K562 (cell line): Measurements from ENCODE around the gene ACTL10. TPM values are rescaled to one million over a fixed set of nuclear protein-coding genes. Genes with fewer than 3 reads are reported as not detected.

ENCODE experiments used
- ATAC-seq: fragments of 200-7000 bp; cut with Tn5 transposase; 3 replicates; pipeline ENCODE4 v1.9.1; 2020; ENCODE audit warnings: moderate library complexity
- BruUV-seq: library from RNA; stranded (reverse); fragments of 400-500 nt; replicated peaks from 2 replicates; lab custom pipeline; 2021; lab: Mats Ljungman, UMichigan
- CTCF ChIA-PET: fragments of 300-600 bp; formaldehyde crosslinking; extraction: SDS; loops from one replicate; lab custom pipeline; 2021; ENCODE audit warnings: low intra/inter-chr PET ratio; lab: Yijun Ruan, JAX
- POLR2A ChIA-PET: fragments of 300-600, 350-650 bp; sonication (Branson Sonifier 250); formaldehyde crosslinking; extraction: SDS; loops from one replicate; lab custom pipeline; 2021; ENCODE audit warnings: antibody characterized with exemption, inconsistent platforms; lab: Yijun Ruan, JAX
- DNase-seq, 4 experiments: peaks; one replicate each; pipeline versions ENCODE4 v3.0.0 to v3.0.0-alpha.2; 2011 to 2018; ENCODE audit warnings: low spot score in 3 of 4, mixed read lengths in 3 of 4; ENCODE audit errors: extremely low read depth in 1 of 4
- FAIRE-seq: peaks from 2 replicates; lab custom pipeline; 2011; peaks lifted over from hg19 to GRCh38; lab: Jason Lieb, UNC
- H2AFZ ChIP-seq: 2 replicates; pipeline ENCODE4 v1.6.0; 2011; ENCODE audit warnings: low read depth, low read length, control low read depth, inconsistent platforms
- H3K27ac ChIP-seq: fragments of 200-600 bp; 3 replicates; pipeline ENCODE4 v1.8.0; 2011; ENCODE audit warnings: low read depth, mild to moderate bottlenecking, control low read depth, inconsistent platforms, low read length, moderate library complexity, mixed read lengths; ENCODE audit errors: extremely low read depth
- H3K27me3 ChIP-seq, 2 experiments: fragments of 300-600 bp in 1 of 2; 2 replicates in 1 of 2; 3 replicates in 1 of 2; pipeline versions ENCODE4 v1.6.0 to v1.8.0; 2011; ENCODE audit warnings: inconsistent platforms in 2 of 2, low read length in 2 of 2, mild to moderate bottlenecking in 1 of 2, mixed read lengths in 1 of 2, moderate library complexity in 1 of 2; ENCODE audit not compliant: control insufficient read depth in 2 of 2, insufficient read depth in 2 of 2
- H3K36me3 ChIP-seq: fragments of 300-600 bp; 3 replicates; pipeline ENCODE4 v1.8.0; 2011; ENCODE audit warnings: mild to moderate bottlenecking, low read length, inconsistent platforms; ENCODE audit not compliant: control insufficient read depth, insufficient read depth
- H3K4me1 ChIP-seq, 2 experiments: fragments of 200-600 bp in 1 of 2; replicated peaks in 1 of 2; 2 replicates in 1 of 2; 3 replicates in 1 of 2; pipeline versions ENCODE4 v1.5.1 to v1.8.0; 2011; ENCODE audit warnings: inconsistent platforms in 2 of 2, low read length in 2 of 2, mild to moderate bottlenecking in 1 of 2, mixed read lengths in 1 of 2, moderate library complexity in 1 of 2; ENCODE audit not compliant: control insufficient read depth in 2 of 2, insufficient read depth in 2 of 2
- H3K4me2 ChIP-seq: 2 replicates; pipeline ENCODE4 v1.6.1; 2011; ENCODE audit warnings: low read length, control low read depth, inconsistent platforms, mixed read lengths; ENCODE audit not compliant: insufficient read depth
- H3K4me3 ChIP-seq: fragments of 200-600 bp; sonication (generic), shearing (Covaris generic); 2 replicates; pipeline ENCODE4 v1.5.1; 2016; ENCODE audit warnings: control low read depth, inconsistent platforms
- H3K79me2 ChIP-seq: fragments of 200-600 bp; 3 replicates; pipeline ENCODE4 v1.8.0; 2011; ENCODE audit warnings: low read length, inconsistent platforms; ENCODE audit not compliant: control insufficient read depth, insufficient read depth
- H3K9ac ChIP-seq, 2 experiments: 2 replicates each; pipeline versions ENCODE4 v1.6.0 to v1.6.1; 2011; ENCODE audit warnings: low read depth in 2 of 2, low read length in 2 of 2, control low read depth in 1 of 2, inconsistent platforms in 1 of 2, mild to moderate bottlenecking in 1 of 2, mixed read lengths in 1 of 2; ENCODE audit not compliant: insufficient read depth in 1 of 2
- H3K9me1 ChIP-seq: one replicate; pipeline ENCODE4 v1.6.0; 2011; ENCODE audit warnings: inconsistent platforms, mild to moderate bottlenecking, low read length, moderate library complexity; ENCODE audit not compliant: control insufficient read depth, insufficient read depth
- H3K9me3 ChIP-seq: replicated peaks from 2 replicates; pipeline ENCODE4 v1.5.1; 2011; ENCODE audit warnings: low read depth, low read length, inconsistent platforms; ENCODE audit not compliant: control insufficient read depth, insufficient read depth
- H4K20me1 ChIP-seq: replicated peaks from 2 replicates; pipeline ENCODE4 v1.6.1; 2011; ENCODE audit warnings: low read length, inconsistent platforms, mixed read lengths; ENCODE audit not compliant: control insufficient read depth, insufficient read depth
- CEBPG ChIP-seq, 3 experiments: fragments of 200-800 bp in 1 of 3; sonication (Bioruptor generic) in 1 of 3; sonication (generic) in 1 of 3; formaldehyde crosslinking in 1 of 3; IDR thresholded peaks in 2 of 3; conservative IDR thresholded peaks in 1 of 3; 2 replicates each; pipeline versions ENCODE4 v1.6.1 to v1.8.0; 2016 to 2022; ENCODE audit warnings: missing compliant biosample characterization in 2 of 3, missing genetic modification characterization in 2 of 3, mild to moderate bottlenecking in 1 of 3, missing genetic modification reagents in 1 of 3
- EGR1 ChIP-seq: fragments of 450-650 bp; conservative IDR thresholded peaks from 2 replicates; pipeline ENCODE4 v1.6.1; 2017; ENCODE audit warnings: mild to moderate bottlenecking
- HCFC1 ChIP-seq: IDR thresholded peaks from 2 replicates; pipeline ENCODE4 v1.6.1; 2012; ENCODE audit warnings: low read depth, low read length, improper control_type of control experiment
- HDAC2 ChIP-seq: fragments of 450-650 bp; IDR thresholded peaks from 2 replicates; pipeline ENCODE4 v1.6.1; 2016; ENCODE audit warnings: mild to moderate bottlenecking
- MCM2 ChIP-seq: fragments of 450-650 bp; IDR thresholded peaks from 2 replicates; pipeline ENCODE4 v1.6.1; 2017; ENCODE audit warnings: low read depth, mild to moderate bottlenecking
- NR2C2 ChIP-seq, 2 experiments: fragments of 200-800 bp in 1 of 2; sonication (Bioruptor generic) in 1 of 2; sonication (generic) in 1 of 2; formaldehyde crosslinking in 1 of 2; IDR thresholded peaks; 2 replicates each; pipeline versions ENCODE4 v1.6.1 to v1.8.0; 2016 to 2022; ENCODE audit warnings: mild to moderate bottlenecking in 1 of 2, missing compliant biosample characterization in 1 of 2, missing genetic modification characterization in 1 of 2, missing genetic modification reagents in 1 of 2
- PCBP2 ChIP-seq: fragments of 200-400 bp; formaldehyde crosslinking; IDR thresholded peaks from 2 replicates; pipeline ENCODE4 v1.6.1; 2018; ENCODE audit warnings: low read length, low read depth, mild to moderate bottlenecking, moderate library complexity; ENCODE audit not compliant: poor library complexity, severe bottlenecking
- RAD21 ChIP-seq, 2 experiments: fragments of 250-450 bp in 1 of 2; fragments of 450-650 bp in 1 of 2; sonication (Bioruptor Pico) in 1 of 2; formaldehyde crosslinking in 1 of 2; IDR thresholded peaks in 1 of 2; conservative IDR thresholded peaks in 1 of 2; 2 replicates each; pipeline versions ENCODE4 v1.4.0 to v1.8.0; 2020 to 2022; ENCODE audit warnings: mild to moderate bottlenecking in 2 of 2, moderate library complexity in 1 of 2
- RNF2 ChIP-seq: sonication (generic); IDR thresholded peaks from 2 replicates; pipeline ENCODE4 v1.6.1; 2016
- SRSF3 ChIP-seq: fragments of 200-400 bp; formaldehyde crosslinking; IDR thresholded peaks from 2 replicates; pipeline ENCODE4 v1.6.1; 2016; ENCODE audit warnings: mild to moderate bottlenecking, low read length, moderate library complexity; ENCODE audit not compliant: insufficient read depth
- TARDBP ChIP-seq: fragments of 450-650 bp; IDR thresholded peaks from 2 replicates; pipeline ENCODE4 v1.6.1; 2016
- TCFL5 ChIP-seq: fragments of 250-450 bp; sonication (Bioruptor Pico); conservative IDR thresholded peaks from 2 replicates; pipeline ENCODE4 v1.6.1; 2021; ENCODE audit warnings: mild to moderate bottlenecking, moderate library complexity, matching md5 sums
- TRIM24 ChIP-seq, 2 experiments: fragments of 450-650 bp; IDR thresholded peaks; 2 replicates each; pipeline ENCODE4 v1.6.1; 2016
- ZBED1 ChIP-seq: IDR thresholded peaks from 2 replicates; pipeline ENCODE4 v1.6.1; 2014
- ZNF124 ChIP-seq: sonication (generic); formaldehyde crosslinking; IDR thresholded peaks from 2 replicates; pipeline ENCODE4 v1.8.1; 2022; ENCODE audit warnings: missing genetic modification reagents
- ZNF384 ChIP-seq: IDR thresholded peaks from 2 replicates; pipeline ENCODE4 v1.6.1; 2012; ENCODE audit warnings: low read depth, low read length, improper control_type of control experiment
- ZNF431 ChIP-seq: sonication (generic); formaldehyde crosslinking; IDR thresholded peaks from 2 replicates; pipeline ENCODE4 v1.8.0; 2022; ENCODE audit warnings: mild to moderate bottlenecking, missing genetic modification reagents
- ZNF584 ChIP-seq: fragments of 200-800 bp; sonication (Bioruptor generic); IDR thresholded peaks from 2 replicates; pipeline ENCODE4 v1.6.1; 2016; ENCODE audit warnings: low read depth, mild to moderate bottlenecking, missing genetic modification characterization, missing compliant biosample characterization
- WGBS: fragments of 100-300 bp; shearing (Covaris generic); methylation state at CpG from one replicate; pipeline ENCODE4 v1.1.6; 2016; ENCODE audit warnings: low coverage, mixed read lengths; ENCODE audit not compliant: insufficient coverage; ENCODE audit errors: missing lambda C conversion rate; 5-methylcytosine and 5-hydroxymethylcytosine counted together
- in situ Hi-C: fragments of 300-500 bp; cut with MboI; formaldehyde crosslinking; loops from 4 replicates; pipeline ENCODE4 v1.15.0; 2018; ENCODE audit warnings: inconsistent platforms, mixed read lengths
- intact Hi-C: fragments of 100-400 bp; cut with micrococcal nuclease; formaldehyde crosslinking; loops from 2 replicates; pipeline ENCODE4 v1.14.2; 2022
- polyA plus RNA-seq, 8 experiments: library from polyadenylated mRNA; depleted of rRNA in 4 of 8; stranded (reverse) in 5 of 8; unstranded in 3 of 8; fragments of >200 nt; fragmentation: Nextera tagmentation in 2 of 8; fragmentation: Illumina TruSeq in 1 of 8; extraction: Ambion mirVana in 2 of 8; extraction: Trizol in 1 of 8; gene quantifications; 2 replicates each; pipeline versions ENCODE4 v1.2.1 to v1.2.3, GENCODE V29; 2011 to 2014; ENCODE audit warnings: inconsistent platforms in 1 of 8, missing spikeins in 1 of 8
- total RNA-seq, 7 experiments: library from RNA; depleted of rRNA in 6 of 7; stranded (reverse); fragments of >200 nt in 6 of 7; fragmentation: Illumina TruSeq in 2 of 7; extraction: Trizol in 2 of 7; gene quantifications; 2 replicates each; pipeline versions ENCODE4 v1.2.1 to v1.2.3, GENCODE V29; 2011 to 2021; ENCODE audit warnings: low replicate concordance in 1 of 7
- TF ChIP-seq, protein P1 (sequence below): fragments of 200-800 bp; sonication (Bioruptor generic); IDR thresholded peaks from 2 replicates; pipeline ENCODE4 v1.6.1; 2017; ENCODE audit warnings: missing genetic modification characterization, missing compliant biosample characterization
- TF ChIP-seq, protein P2 (sequence below): fragments of 250-450 bp; sonication (Bioruptor Pico); IDR thresholded peaks from 2 replicates; pipeline ENCODE4 v1.4.0; 2020; ENCODE audit warnings: mild to moderate bottlenecking, moderate library complexity, borderline replicate concordance

ACTL10 gene
- total and polyA plus RNA-seq, 9 of the 15 experiments (the other 6 are each of a cell fraction or from before 2014, with no cell fraction given): 0.07 to 0.14 TPM; not detected in 7

DNA sequence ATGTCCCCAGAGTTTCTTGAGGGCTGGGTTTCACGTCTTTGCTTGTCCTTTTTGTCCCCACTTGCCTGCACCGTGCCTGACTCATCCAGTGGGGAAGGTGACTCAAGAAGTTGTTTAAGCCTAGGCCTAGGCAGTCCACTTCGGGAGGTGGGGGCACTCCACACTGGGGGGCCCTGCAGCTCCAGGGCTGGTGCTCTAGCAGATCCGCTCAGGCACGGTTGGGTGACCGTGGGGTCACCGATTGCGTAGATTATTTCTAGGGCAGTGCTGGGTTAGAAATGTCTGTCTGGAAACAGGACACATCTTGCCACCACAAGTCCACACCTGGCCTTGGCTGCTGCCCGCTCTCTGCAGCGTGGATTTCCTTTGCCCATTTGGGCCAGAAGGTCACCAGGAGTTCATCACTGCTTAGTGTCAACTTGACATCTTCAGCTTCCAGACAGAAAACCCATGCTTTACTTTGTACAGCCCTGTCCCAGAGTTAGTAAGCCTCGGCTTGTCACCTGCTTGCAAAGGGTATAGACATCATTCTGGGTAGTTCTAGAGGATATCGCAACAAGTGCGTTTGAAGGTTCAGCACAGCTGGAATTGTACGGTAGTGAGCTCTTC is 18.2 kb upstream of the ACTL10 start:
- intact Hi-C loops (no loop called here), in situ Hi-C loops (no loop called here)
- no TSS peak for BruUV-seq

More for the DNA sequence above, 18.2 kb upstream of the ACTL10 start:
- POLR2A ChIA-PET: interaction anchor here (0.6 to 1.5 kb wide), 4 partner anchors 8 to 386 kb away, joined by 3 to 7 read pairs (median 4); no protein-coding TSS in a partner anchor
- ATAC-seq: no peak
- Histone ChIP-seq H3K79me2 (no peaks in the 10 kb centered on the region), H3K27ac (no peak overlapping the region), H3K4me3 (no peak overlapping the region), H3K9me3 (no peaks in the 10 kb centered on the region; the same call in 1 of the 2 replicates), H3K36me3 (peaks cover 20% of the 10 kb centered on the region; the same call in 2 of the 3 replicates), H3K9ac (no peak overlapping the region)
- WGBS: 66% methylated on average over 14 of the region's 14 CpGs
- no peak for TF ChIP-seq TRIM24 (IDR thresholded peaks at IDR 0.05)
- no peak for TF ChIP-seq ZNF584 (CRISPR knock-in tag)
- no peak for TF ChIP-seq TCFL5
- no peak for TF ChIP-seq NR2C2 (CRISPR knock-in tag; IDR thresholded peaks at IDR 0.05)
- no peak for TF ChIP-seq NR2C2 (tag; IDR thresholded peaks at IDR 0.05)
- TF ChIP-seq, protein P1, sequence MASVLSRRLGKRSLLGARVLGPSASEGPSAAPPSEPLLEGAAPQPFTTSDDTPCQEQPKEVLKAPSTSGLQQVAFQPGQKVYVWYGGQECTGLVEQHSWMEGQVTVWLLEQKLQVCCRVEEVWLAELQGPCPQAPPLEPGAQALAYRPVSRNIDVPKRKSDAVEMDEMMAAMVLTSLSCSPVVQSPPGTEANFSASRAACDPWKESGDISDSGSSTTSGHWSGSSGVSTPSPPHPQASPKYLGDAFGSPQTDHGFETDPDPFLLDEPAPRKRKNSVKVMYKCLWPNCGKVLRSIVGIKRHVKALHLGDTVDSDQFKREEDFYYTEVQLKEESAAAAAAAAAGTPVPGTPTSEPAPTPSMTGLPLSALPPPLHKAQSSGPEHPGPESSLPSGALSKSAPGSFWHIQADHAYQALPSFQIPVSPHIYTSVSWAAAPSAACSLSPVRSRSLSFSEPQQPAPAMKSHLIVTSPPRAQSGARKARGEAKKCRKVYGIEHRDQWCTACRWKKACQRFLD: no peak
- TF ChIP-seq ZNF384: no peak
- TF ChIP-seq ZBED1: no peak
- TF ChIP-seq SRSF3: no peak
- no peak for TF ChIP-seq CEBPG (CRISPR knock-in tag; IDR thresholded peaks at IDR 0.05)
- no peak for TF ChIP-seq CEBPG (tag; conservative IDR thresholded peaks at IDR 0.05 in 1 of 2, IDR thresholded peaks at IDR 0.05 in 1 of 2)
- no peak for TF ChIP-seq HDAC2
- TF ChIP-seq, protein P2, sequence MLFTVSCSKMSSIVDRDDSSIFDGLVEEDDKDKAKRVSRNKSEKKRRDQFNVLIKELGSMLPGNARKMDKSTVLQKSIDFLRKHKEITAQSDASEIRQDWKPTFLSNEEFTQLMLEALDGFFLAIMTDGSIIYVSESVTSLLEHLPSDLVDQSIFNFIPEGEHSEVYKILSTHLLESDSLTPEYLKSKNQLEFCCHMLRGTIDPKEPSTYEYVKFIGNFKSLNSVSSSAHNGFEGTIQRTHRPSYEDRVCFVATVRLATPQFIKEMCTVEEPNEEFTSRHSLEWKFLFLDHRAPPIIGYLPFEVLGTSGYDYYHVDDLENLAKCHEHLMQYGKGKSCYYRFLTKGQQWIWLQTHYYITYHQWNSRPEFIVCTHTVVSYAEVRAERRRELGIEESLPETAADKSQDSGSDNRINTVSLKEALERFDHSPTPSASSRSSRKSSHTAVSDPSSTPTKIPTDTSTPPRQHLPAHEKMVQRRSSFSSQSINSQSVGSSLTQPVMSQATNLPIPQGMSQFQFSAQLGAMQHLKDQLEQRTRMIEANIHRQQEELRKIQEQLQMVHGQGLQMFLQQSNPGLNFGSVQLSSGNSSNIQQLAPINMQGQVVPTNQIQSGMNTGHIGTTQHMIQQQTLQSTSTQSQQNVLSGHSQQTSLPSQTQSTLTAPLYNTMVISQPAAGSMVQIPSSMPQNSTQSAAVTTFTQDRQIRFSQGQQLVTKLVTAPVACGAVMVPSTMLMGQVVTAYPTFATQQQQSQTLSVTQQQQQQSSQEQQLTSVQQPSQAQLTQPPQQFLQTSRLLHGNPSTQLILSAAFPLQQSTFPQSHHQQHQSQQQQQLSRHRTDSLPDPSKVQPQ (CRISPR knock-in tag): no peak
- TF ChIP-seq ZNF124 (CRISPR knock-in tag): no peak
- no peak for TF ChIP-seq MCM2
- no peak for TF ChIP-seq TARDBP
- no peak for TF ChIP-seq HCFC1
- TF ChIP-seq ZNF431 (CRISPR knock-in tag): no peak
- TF ChIP-seq PCBP2: no peak
- no peak for TF ChIP-seq EGR1
- no peak for TF ChIP-seq RNF2
- no peak for TF ChIP-seq RAD21 (CRISPR knock-in tag; conservative IDR thresholded peaks at IDR 0.05 in 1 of 2, IDR thresholded peaks at IDR 0.05 in 1 of 2)
- TF ChIP-seq, all 486 proteins: peak for 0
- H3K4me1 ChIP-seq: peaks cover 9 to 29% of the 10 kb centered on the region in 2 experiments; a peak in 3 of 5 replicates
- CTCF ChIA-PET: no interaction called here
- peaks cover 19% of the 10 kb centered on the region; the same call in 1 of the 2 replicates for H4K20me1 ChIP-seq
- H3K4me2 ChIP-seq: no peak overlapping the region
- peak in 1 of 4 experiments; percentile 8 for DNase-seq
- H3K9me1 ChIP-seq: peaks cover 9% of the 10 kb centered on the region
- FAIRE-seq: no peak
- no peaks in the 10 kb centered on the region for H3K27me3 ChIP-seq
- no peak overlapping the region for H2AFZ ChIP-seq
